Nephron (organoid): ENCODE results near the gene KRT85.
"Not testable (repeated sequence)": the region's sequence is repeated elsewhere in the genome, so short reads cannot be mapped to it uniquely, and the experiment has no call there.

Experiments used
- H3K27ac Mint-ChIP-seq, 3 experiments: 2 replicates each; pipeline ENCODE4 v1.8.0; 2020; ENCODE audit warnings: mixed read lengths in 3 of 3, mild to moderate bottlenecking in 2 of 3, moderate library complexity in 1 of 3
- H3K27me3 Mint-ChIP-seq: 2 replicates; pipeline ENCODE4 v1.8.0; 2021; ENCODE audit warnings: low read depth, mild to moderate bottlenecking, moderate library complexity, mixed read lengths
- H3K36me3 Mint-ChIP-seq: 2 replicates; pipeline ENCODE4 v1.8.0; 2020; ENCODE audit warnings: low read depth, mixed read lengths
- H3K4me1 Mint-ChIP-seq: 2 replicates; pipeline ENCODE4 v1.8.0; 2020; ENCODE audit warnings: mixed read lengths
- H3K4me3 Mint-ChIP-seq, 3 experiments: 2 replicates each; pipeline ENCODE4 v1.8.0; 2020; ENCODE audit warnings: mild to moderate bottlenecking in 3 of 3, mixed read lengths in 3 of 3, moderate library complexity in 2 of 3
- H3K9me3 Mint-ChIP-seq: 2 replicates; pipeline ENCODE4 v1.8.0; 2020; ENCODE audit warnings: mixed read lengths
- CTCF ChIP-seq, 3 experiments: fragments of 200-600 bp; sonication (generic); IDR thresholded peaks; one replicate each; pipeline ENCODE4 v1.5.0; 2021; ENCODE audit warnings: antibody characterized with exemption in 3 of 3; ENCODE audit not compliant: unreplicated experiment in 3 of 3

Gene KRT85

GRCh38 chr12:52319097-52319496 lies 48.2 kb downstream of the KRT85 start:
- no peaks in the 10 kb centered on the region for H3K9me3 Mint-ChIP-seq
- no peak overlapping the region for H3K4me3 Mint-ChIP-seq
- no peak overlapping the region for H3K27ac Mint-ChIP-seq
- peaks cover 51% of the 10 kb centered on the region for H3K27me3 Mint-ChIP-seq
- no peaks in the 10 kb centered on the region for H3K4me1 Mint-ChIP-seq
- no peaks in the 10 kb centered on the region for H3K36me3 Mint-ChIP-seq
- no peak for TF ChIP-seq CTCF (IDR thresholded peaks at IDR 0.05; ENCODE audit: unreplicated experiment in 3 of 3)

GRCh38 chr12:52318241-52318990 lies 48.9 kb downstream of the KRT85 start:
- Mint-ChIP-seq H3K4me3 (no peak overlapping the region), H3K27ac (no peak overlapping the region), H3K27me3 (peaks cover 55% of the 10 kb centered on the region), H3K4me1 (no peaks in the 10 kb centered on the region), H3K36me3 (no peaks in the 10 kb centered on the region), H3K9me3 (no peaks in the 10 kb centered on the region)
- TF ChIP-seq CTCF (IDR thresholded peaks at IDR 0.05; ENCODE audit: unreplicated experiment in 3 of 3) = no peak

GRCh38 chr12:52317468-52318052 lies 49.7 kb downstream of the KRT85 start:
- Mint-ChIP-seq H3K27me3 (peaks cover 46% of the 10 kb centered on the region), H3K9me3 (no peaks in the 10 kb centered on the region), H3K36me3 (no peaks in the 10 kb centered on the region), H3K4me3 (no peak overlapping the region), H3K27ac (no peak overlapping the region), H3K4me1 (no peaks in the 10 kb centered on the region)
- no peak for TF ChIP-seq CTCF (IDR thresholded peaks at IDR 0.05; ENCODE audit: unreplicated experiment in 3 of 3)

GRCh38 chr12:52316701-52317100 lies 50.6 kb downstream of the KRT85 start:
- TF ChIP-seq CTCF (IDR thresholded peaks at IDR 0.05; ENCODE audit: unreplicated experiment in 3 of 3) = no peak
- Mint-ChIP-seq H3K27ac (no peak overlapping the region), H3K4me1 (peaks cover 2% of the 10 kb centered on the region), H3K9me3 (no peaks in the 10 kb centered on the region), H3K4me3 (no peak overlapping the region), H3K36me3 (no peaks in the 10 kb centered on the region), H3K27me3 (peaks cover 46% of the 10 kb centered on the region)

GRCh38 chr12:52316290-52316689 lies 51.0 kb downstream of the KRT85 start:
- H3K36me3 Mint-ChIP-seq = no peaks in the 10 kb centered on the region
- H3K27me3 Mint-ChIP-seq = peaks cover 45% of the 10 kb centered on the region
- no peak overlapping the region for H3K27ac Mint-ChIP-seq
- H3K9me3 Mint-ChIP-seq = no peaks in the 10 kb centered on the region
- TF ChIP-seq CTCF (IDR thresholded peaks at IDR 0.05; ENCODE audit: unreplicated experiment in 3 of 3) = no peak
- H3K4me3 Mint-ChIP-seq = no peak overlapping the region
- peaks cover 6% of the 10 kb centered on the region for H3K4me1 Mint-ChIP-seq

GRCh38 chr12:52315721-52316120 lies 51.6 kb downstream of the KRT85 start:
- H3K36me3 Mint-ChIP-seq = not testable (repeated sequence)
- peaks cover 48% of the 10 kb centered on the region for H3K27me3 Mint-ChIP-seq

More at GRCh38 chr12:52315721-52316120, 51.6 kb downstream of the KRT85 start:
- H3K4me1 Mint-ChIP-seq, H3K9me3 Mint-ChIP-seq, H3K27ac Mint-ChIP-seq, H3K4me3 Mint-ChIP-seq: not testable (repeated sequence)
- TF ChIP-seq CTCF (IDR thresholded peaks at IDR 0.05; ENCODE audit: unreplicated experiment in 3 of 3) = peak in 2 of 3 experiments; percentile 15 to 23
